Lung (tissue), 12 donors: ENCODE measurements around the gene JMJD6. TPM values are rescaled to one million over a fixed set of nuclear protein-coding genes. Genes with fewer than 3 reads are reported as not detected.

Experiments used
- ATAC-seq: fragments of 200-7000 bp; cut with Tn5 transposase; one replicate; pipeline ENCODE4 v1.9.1; 2020; ENCODE audit warnings: moderate number of reproducible peaks; ENCODE audit not compliant: insufficient read depth, low FRiP score
- DNase-seq, 3 donors: peaks; one replicate each; pipeline ENCODE4 v3.0.0-alpha.2; 2013 to 2017
- H3K27ac ChIP-seq, 2 donors: one replicate each; pipeline ENCODE4 v1.5.1; 2013; ENCODE audit warnings: mild to moderate bottlenecking in 2 of 2, moderate library complexity in 2 of 2, control low read depth in 1 of 2, inconsistent platforms in 1 of 2, low read depth in 1 of 2, low read length in 1 of 2
- H3K27me3 ChIP-seq, 3 donors: one replicate each; pipeline ENCODE4 v1.5.1; 2013; ENCODE audit warnings: low read length in 2 of 3; ENCODE audit not compliant: control insufficient read depth in 3 of 3, insufficient read depth in 3 of 3
- H3K36me3 ChIP-seq, 4 donors: one replicate each; pipeline ENCODE4 v1.5.1; 2013; ENCODE audit warnings: low read length in 4 of 4, mild to moderate bottlenecking in 1 of 4, moderate library complexity in 1 of 4; ENCODE audit not compliant: control insufficient read depth in 4 of 4, insufficient read depth in 4 of 4
- H3K4me1 ChIP-seq, 5 donors: one replicate each; pipeline ENCODE4 v1.5.1; 2013; ENCODE audit warnings: low read length in 5 of 5, mild to moderate bottlenecking in 2 of 5, moderate library complexity in 1 of 5; ENCODE audit not compliant: control insufficient read depth in 5 of 5, insufficient read depth in 5 of 5
- H3K4me3 ChIP-seq: one replicate; pipeline ENCODE4 v1.5.1; 2013; ENCODE audit warnings: mild to moderate bottlenecking, control low read depth, moderate library complexity
- H3K9ac ChIP-seq, 2 donors: one replicate each; pipeline ENCODE4 v1.5.1; 2013; ENCODE audit warnings: low read length in 2 of 2, control low read depth in 1 of 2; ENCODE audit not compliant: insufficient read depth in 1 of 2
- H3K9me3 ChIP-seq, 4 donors: one replicate each; pipeline ENCODE4 v1.5.1; 2013; ENCODE audit warnings: low read length in 3 of 4, mild to moderate bottlenecking in 1 of 4, moderate library complexity in 1 of 4; ENCODE audit not compliant: control insufficient read depth in 4 of 4, insufficient read depth in 3 of 4
- CTCF ChIP-seq: IDR thresholded peaks from 2 replicates; pipeline ENCODE4 v1.5.1; 2012; ENCODE audit warnings: mild to moderate bottlenecking; ENCODE audit errors: control extremely low read depth, extremely low read depth
- WGBS, 2 donors: extraction: QIAGEN DNeasy Blood & Tissue Kit; methylation state at CpG; one replicate each; pipeline ENCODE4 v1.1.7; 2013; 5-methylcytosine and 5-hydroxymethylcytosine counted together
- polyA plus RNA-seq, 2 donors: library from polyadenylated mRNA; stranded (reverse); fragments of 200-250 nt; gene quantifications; one replicate each; pipeline ENCODE4 v1.2.1, GENCODE V29; 2013
- total RNA-seq, 2 donors: library from RNA; depleted of rRNA in 1 of 2; stranded (reverse); fragments of >200 nt in 1 of 2; gene quantifications; one replicate each; pipeline ENCODE4 v1.2.1, GENCODE V29; 2014 to 2021
- donor health status: control.
- donor health status: control.
- donor health status: Bipolar disorder and iron deficiency.
- donor health status: healthy.
- donor health status: DM: yes; HTN: yes; CAD: no.

The JMJD6 gene
- total and polyA plus RNA-seq, 4 donors, result 23.8 to 52.9 (median 30.0) TPM

- ATAC-seq, result no peak
- H3K9me3 ChIP-seq, result no peaks in the 10 kb centered on the region
- H3K4me1 ChIP-seq, result peaks cover 0 to 18% (median 6%) of the 10 kb centered on the region in 5 donors
- 80 to 84% methylated on average over 5 of the region's 5 CpGs for WGBS, 2 donors
- no peak overlapping the region for H3K4me3 ChIP-seq
- no peak overlapping the region for H3K27ac ChIP-seq
- no peak for TF ChIP-seq CTCF
- no peak overlapping the region for H3K9ac ChIP-seq
- DNase-seq, result no peak
- peaks cover 0 to 15% (median 2%) of the 10 kb centered on the region in 4 donors for H3K36me3 ChIP-seq
- H3K27me3 ChIP-seq, result no peaks in the 10 kb centered on the region
Observed at GRCh38 chr17:76673729-76674128, 52.7 kb downstream of the JMJD6 start.

- Histone ChIP-seq H3K9ac (no peak overlapping the region), H3K4me1 (peaks cover 0 to 18% (median 7%) of the 10 kb centered on the region in 5 donors), H3K36me3 (peaks cover 0 to 14% (median 2%) of the 10 kb centered on the region in 4 donors), H3K27me3 (no peaks in the 10 kb centered on the region), H3K27ac (no peak overlapping the region), H3K9me3 (no peaks in the 10 kb centered on the region), H3K4me3 (no peak overlapping the region)
- 87 to 91% methylated on average over 3 of the region's 3 CpGs for WGBS, 2 donors
- DNase-seq, result no peak
- TF ChIP-seq CTCF, result no peak
- no peak for ATAC-seq
Observed at GRCh38 chr17:76672892-76673291, 53.5 kb downstream of the JMJD6 start.

GRCh38 chr17:76672270-76672851 is 54.0 kb downstream of the JMJD6 start:
- peak overlapping the region; percentile 12 for H3K4me3 ChIP-seq
- peak overlapping the region; percentile 74 to 95 for H3K9ac ChIP-seq
- no peaks in the 10 kb centered on the region for H3K9me3 ChIP-seq
- WGBS, 2 donors, result 39 to 50% methylated on average over 13 of the region's 13 CpGs
- H3K4me1 ChIP-seq, result peaks cover 0 to 18% (median 8%) of the 10 kb centered on the region in 5 donors
- peak overlapping the region; percentile 68 to 83 for H3K27ac ChIP-seq
- no peaks in the 10 kb centered on the region for H3K27me3 ChIP-seq
- DNase-seq (peak in 1 of 3 donors; percentile 56), ATAC-seq (no peak)
- no peak for TF ChIP-seq CTCF
- H3K36me3 ChIP-seq, result peaks cover 0 to 10% (median 0%) of the 10 kb centered on the region in 4 donors

- H3K9ac ChIP-seq, result peak overlapping the region; percentile 74 to 95
- H3K36me3 ChIP-seq, result peaks cover 0 to 10% (median 0%) of the 10 kb centered on the region in 4 donors
- WGBS, 2 donors, result 0% methylated on average over 19 of the region's 19 CpGs
- H3K9me3 ChIP-seq, result no peaks in the 10 kb centered on the region
- H3K4me1 ChIP-seq, result peaks cover 0 to 18% (median 8%) of the 10 kb centered on the region in 5 donors
- peak overlapping the region; percentile 68 to 83 for H3K27ac ChIP-seq
- TF ChIP-seq CTCF, result no peak
- DNase-seq, result no peak
- H3K27me3 ChIP-seq, result no peaks in the 10 kb centered on the region
- ATAC-seq, result no peak
- H3K4me3 ChIP-seq, result peak overlapping the region; percentile 12
Observed at GRCh38 chr17:76671912-76672262, 54.5 kb downstream of the JMJD6 start.
